ENCODE results near the gene AUH. TPM values are rescaled to one million over a fixed set of nuclear protein-coding genes. Genes with fewer than 3 reads are reported as not detected.

Gene AUH
- total RNA-seq, 1 experiment from 2014 or later, result 29.0 TPM

DNA sequence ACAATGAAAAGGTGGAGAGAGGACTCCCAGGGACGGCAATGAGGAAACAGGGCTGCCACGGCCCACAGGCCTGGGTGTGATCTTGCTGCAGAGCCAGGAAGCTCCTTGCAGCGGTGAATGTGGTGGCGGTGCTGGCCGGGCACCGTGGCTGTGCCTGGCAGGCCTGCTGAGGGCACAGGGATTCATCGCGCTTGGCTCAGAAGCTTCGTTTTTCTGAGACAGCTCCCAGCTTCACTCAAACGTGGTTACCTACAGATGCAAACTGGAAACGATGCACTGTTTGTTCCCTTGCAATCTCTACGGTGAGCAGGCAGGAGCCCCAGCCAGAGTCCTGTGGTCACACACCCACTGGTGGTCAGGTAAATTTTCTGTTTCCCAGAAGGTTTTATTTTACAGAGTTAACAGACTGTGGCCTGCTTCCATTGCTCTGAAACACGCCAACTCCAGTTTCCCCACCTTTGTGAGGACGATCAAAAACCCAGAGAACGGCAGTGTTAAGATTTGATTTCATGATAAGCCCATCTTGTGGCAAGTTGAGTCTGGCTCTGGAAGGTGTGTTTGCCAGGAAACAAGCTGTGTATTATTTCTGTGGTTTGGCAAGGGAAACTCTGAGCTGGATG is 183.9 kb downstream of the AUH start:
- ChIA-PET CTCF (no interaction called here), RAD21 (ENCODE audit: low non-redundant PET in 1 of 2, low total read pairs in 2 of 2, uncharacterized antibody in 2 of 2, unreplicated experiment in 2 of 2) (no interaction called here), POLR2A (no interaction called here)
- no peaks in the 10 kb centered on the region for H3K27me3 ChIP-seq (ENCODE audit: insufficient read depth, low read length)
- H3K9me3 ChIP-seq (ENCODE audit: control insufficient read depth in 1 of 2, insufficient read depth in 1 of 2, low read depth in 1 of 2, low read length in 2 of 2), result no peaks in the 10 kb centered on the region
- H3K27ac ChIP-seq (ENCODE audit: low read depth, low read length), result no peak overlapping the region; the same call in 1 of the 2 replicates
- H3K4me2 ChIP-seq (ENCODE audit: low read length), result no peak overlapping the region
- no peak for TF ChIP-seq POLR2AphosphoS5 (IDR thresholded peaks at IDR 0.05; ENCODE audit: low read depth, low read length)
- TF ChIP-seq, protein P1, sequence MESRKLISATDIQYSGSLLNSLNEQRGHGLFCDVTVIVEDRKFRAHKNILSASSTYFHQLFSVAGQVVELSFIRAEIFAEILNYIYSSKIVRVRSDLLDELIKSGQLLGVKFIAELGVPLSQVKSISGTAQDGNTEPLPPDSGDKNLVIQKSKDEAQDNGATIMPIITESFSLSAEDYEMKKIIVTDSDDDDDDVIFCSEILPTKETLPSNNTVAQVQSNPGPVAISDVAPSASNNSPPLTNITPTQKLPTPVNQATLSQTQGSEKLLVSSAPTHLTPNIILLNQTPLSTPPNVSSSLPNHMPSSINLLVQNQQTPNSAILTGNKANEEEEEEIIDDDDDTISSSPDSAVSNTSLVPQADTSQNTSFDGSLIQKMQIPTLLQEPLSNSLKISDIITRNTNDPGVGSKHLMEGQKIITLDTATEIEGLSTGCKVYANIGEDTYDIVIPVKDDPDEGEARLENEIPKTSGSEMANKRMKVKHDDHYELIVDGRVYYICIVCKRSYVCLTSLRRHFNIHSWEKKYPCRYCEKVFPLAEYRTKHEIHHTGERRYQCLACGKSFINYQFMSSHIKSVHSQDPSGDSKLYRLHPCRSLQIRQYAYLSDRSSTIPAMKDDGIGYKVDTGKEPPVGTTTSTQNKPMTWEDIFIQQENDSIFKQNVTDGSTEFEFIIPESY (IDR thresholded peaks at IDR 0.05; ENCODE audit: extremely low read depth, insufficient replicate concordance, low read length), result no peak
- TF ChIP-seq, protein P2, sequence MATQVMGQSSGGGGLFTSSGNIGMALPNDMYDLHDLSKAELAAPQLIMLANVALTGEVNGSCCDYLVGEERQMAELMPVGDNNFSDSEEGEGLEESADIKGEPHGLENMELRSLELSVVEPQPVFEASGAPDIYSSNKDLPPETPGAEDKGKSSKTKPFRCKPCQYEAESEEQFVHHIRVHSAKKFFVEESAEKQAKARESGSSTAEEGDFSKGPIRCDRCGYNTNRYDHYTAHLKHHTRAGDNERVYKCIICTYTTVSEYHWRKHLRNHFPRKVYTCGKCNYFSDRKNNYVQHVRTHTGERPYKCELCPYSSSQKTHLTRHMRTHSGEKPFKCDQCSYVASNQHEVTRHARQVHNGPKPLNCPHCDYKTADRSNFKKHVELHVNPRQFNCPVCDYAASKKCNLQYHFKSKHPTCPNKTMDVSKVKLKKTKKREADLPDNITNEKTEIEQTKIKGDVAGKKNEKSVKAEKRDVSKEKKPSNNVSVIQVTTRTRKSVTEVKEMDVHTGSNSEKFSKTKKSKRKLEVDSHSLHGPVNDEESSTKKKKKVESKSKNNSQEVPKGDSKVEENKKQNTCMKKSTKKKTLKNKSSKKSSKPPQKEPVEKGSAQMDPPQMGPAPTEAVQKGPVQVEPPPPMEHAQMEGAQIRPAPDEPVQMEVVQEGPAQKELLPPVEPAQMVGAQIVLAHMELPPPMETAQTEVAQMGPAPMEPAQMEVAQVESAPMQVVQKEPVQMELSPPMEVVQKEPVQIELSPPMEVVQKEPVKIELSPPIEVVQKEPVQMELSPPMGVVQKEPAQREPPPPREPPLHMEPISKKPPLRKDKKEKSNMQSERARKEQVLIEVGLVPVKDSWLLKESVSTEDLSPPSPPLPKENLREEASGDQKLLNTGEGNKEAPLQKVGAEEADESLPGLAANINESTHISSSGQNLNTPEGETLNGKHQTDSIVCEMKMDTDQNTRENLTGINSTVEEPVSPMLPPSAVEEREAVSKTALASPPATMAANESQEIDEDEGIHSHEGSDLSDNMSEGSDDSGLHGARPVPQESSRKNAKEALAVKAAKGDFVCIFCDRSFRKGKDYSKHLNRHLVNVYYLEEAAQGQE (IDR thresholded peaks at IDR 0.05; ENCODE audit: low read depth), result no peak
- no peak for TF ChIP-seq ELF1 (IDR thresholded peaks at IDR 0.05; ENCODE audit: borderline replicate concordance, low read depth)
- no peak for TF ChIP-seq POLR2A (IDR thresholded peaks at IDR 0.05; ENCODE audit: borderline replicate concordance, extremely low read depth, insufficient read depth, insufficient read length)
- TF ChIP-seq SIN3A (IDR thresholded peaks at IDR 0.05; ENCODE audit: low read depth), result no peak
- TF ChIP-seq, protein P3, sequence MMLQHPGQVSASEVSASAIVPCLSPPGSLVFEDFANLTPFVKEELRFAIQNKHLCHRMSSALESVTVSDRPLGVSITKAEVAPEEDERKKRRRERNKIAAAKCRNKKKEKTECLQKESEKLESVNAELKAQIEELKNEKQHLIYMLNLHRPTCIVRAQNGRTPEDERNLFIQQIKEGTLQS (IDR thresholded peaks at IDR 0.05), result no peak
- no peak for TF ChIP-seq EZH2phosphoT487 (IDR thresholded peaks at IDR 0.05; ENCODE audit: borderline replicate concordance)
- no peak for TF ChIP-seq ZNF274 (IDR thresholded peaks at IDR 0.05; ENCODE audit: low read depth, low read length)
- TF ChIP-seq JUND (IDR thresholded peaks at IDR 0.05), result no peak
- TF ChIP-seq, protein P4, sequence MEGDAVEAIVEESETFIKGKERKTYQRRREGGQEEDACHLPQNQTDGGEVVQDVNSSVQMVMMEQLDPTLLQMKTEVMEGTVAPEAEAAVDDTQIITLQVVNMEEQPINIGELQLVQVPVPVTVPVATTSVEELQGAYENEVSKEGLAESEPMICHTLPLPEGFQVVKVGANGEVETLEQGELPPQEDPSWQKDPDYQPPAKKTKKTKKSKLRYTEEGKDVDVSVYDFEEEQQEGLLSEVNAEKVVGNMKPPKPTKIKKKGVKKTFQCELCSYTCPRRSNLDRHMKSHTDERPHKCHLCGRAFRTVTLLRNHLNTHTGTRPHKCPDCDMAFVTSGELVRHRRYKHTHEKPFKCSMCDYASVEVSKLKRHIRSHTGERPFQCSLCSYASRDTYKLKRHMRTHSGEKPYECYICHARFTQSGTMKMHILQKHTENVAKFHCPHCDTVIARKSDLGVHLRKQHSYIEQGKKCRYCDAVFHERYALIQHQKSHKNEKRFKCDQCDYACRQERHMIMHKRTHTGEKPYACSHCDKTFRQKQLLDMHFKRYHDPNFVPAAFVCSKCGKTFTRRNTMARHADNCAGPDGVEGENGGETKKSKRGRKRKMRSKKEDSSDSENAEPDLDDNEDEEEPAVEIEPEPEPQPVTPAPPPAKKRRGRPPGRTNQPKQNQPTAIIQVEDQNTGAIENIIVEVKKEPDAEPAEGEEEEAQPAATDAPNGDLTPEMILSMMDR (IDR thresholded peaks at IDR 0.05 in 2 of 3, conservative IDR thresholded peaks at IDR 0.05 in 1 of 3; ENCODE audit: borderline replicate concordance in 1 of 3, insufficient read depth in 1 of 3, low read depth in 2 of 3, low read length in 2 of 3), result no peak
- no peak for TF ChIP-seq EZH2 (IDR thresholded peaks at IDR 0.05)
- no peak for TF ChIP-seq SP1 (IDR thresholded peaks at IDR 0.05; ENCODE audit: low read depth)
- TF ChIP-seq CBX3 (IDR thresholded peaks at IDR 0.05; ENCODE audit: low read depth), result no peak
- TF ChIP-seq FOSL1 (IDR thresholded peaks at IDR 0.05; ENCODE audit: low read depth), result no peak
- no peak for TF ChIP-seq ZFX (IDR thresholded peaks at IDR 0.05)
- TF ChIP-seq, protein P5, sequence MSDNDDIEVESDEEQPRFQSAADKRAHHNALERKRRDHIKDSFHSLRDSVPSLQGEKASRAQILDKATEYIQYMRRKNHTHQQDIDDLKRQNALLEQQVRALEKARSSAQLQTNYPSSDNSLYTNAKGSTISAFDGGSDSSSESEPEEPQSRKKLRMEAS (IDR thresholded peaks at IDR 0.05), result no peak
- no peaks in the 10 kb centered on the region for H3K9me2 ChIP-seq (ENCODE audit: insufficient read depth)
- no peak overlapping the region for H2AFZ ChIP-seq (ENCODE audit: low read depth, low read length, poor library complexity, severe bottlenecking)
- H3K79me2 ChIP-seq (ENCODE audit: insufficient read depth, low read length), result no peaks in the 10 kb centered on the region
- no peaks in the 10 kb centered on the region for H4K20me1 ChIP-seq (ENCODE audit: insufficient read depth)
- H3K9ac ChIP-seq (ENCODE audit: low read length), result no peak overlapping the region
- H3K36me3 ChIP-seq (ENCODE audit: control insufficient read depth in 1 of 2, insufficient read depth in 2 of 2, low read length in 2 of 2), result no peaks in the 10 kb centered on the region
- peaks cover 10 to 27% of the 10 kb centered on the region in 2 experiments for H3K4me1 ChIP-seq (ENCODE audit: control insufficient read depth in 1 of 2, insufficient read depth in 2 of 2, low read length in 2 of 2)
- H3K4me3 ChIP-seq (replicated peaks in 1 of 2; ENCODE audit: low read depth in 1 of 2, low read length in 2 of 2), result no peak overlapping the region
- intact Hi-C loops (cut with micrococcal nuclease), result no loop called here
- ATAC-seq (no peak), DNase-seq (ENCODE audit: low read depth, low spot score) (no peak)
- BruUV-seq (replicated peaks), result no TSS peak

Measured in HCT116 (cell line).